IPS DF 19.7 (cell line): ENCODE measurements around the gene RRBP1.

Source experiments
- DNase-seq: peaks from one replicate; pipeline ENCODE4 v3.0.0-alpha.2; 2013; ENCODE audit warnings: low read depth, low spot score

Gene RRBP1

DNA sequence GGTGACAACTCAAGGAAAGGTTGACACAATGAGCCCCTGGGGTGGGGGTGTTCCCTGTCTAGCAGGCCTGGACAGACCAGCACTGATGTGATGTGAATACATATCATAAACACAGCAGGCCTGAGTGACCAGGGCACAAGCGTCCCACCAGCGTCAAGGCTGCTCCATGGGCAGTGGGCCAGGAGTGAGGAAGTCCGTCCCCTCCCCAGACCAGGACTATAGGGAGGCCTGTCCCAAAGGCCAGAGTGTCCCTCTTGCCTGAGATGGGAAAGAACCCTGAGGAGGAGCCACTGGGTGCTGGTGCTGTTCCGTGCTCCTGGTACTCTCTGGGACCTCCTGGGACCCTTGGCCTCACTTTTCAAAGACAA lies 44.6 kb downstream of the RRBP1 start:
- no peak for DNase-seq

DNA sequence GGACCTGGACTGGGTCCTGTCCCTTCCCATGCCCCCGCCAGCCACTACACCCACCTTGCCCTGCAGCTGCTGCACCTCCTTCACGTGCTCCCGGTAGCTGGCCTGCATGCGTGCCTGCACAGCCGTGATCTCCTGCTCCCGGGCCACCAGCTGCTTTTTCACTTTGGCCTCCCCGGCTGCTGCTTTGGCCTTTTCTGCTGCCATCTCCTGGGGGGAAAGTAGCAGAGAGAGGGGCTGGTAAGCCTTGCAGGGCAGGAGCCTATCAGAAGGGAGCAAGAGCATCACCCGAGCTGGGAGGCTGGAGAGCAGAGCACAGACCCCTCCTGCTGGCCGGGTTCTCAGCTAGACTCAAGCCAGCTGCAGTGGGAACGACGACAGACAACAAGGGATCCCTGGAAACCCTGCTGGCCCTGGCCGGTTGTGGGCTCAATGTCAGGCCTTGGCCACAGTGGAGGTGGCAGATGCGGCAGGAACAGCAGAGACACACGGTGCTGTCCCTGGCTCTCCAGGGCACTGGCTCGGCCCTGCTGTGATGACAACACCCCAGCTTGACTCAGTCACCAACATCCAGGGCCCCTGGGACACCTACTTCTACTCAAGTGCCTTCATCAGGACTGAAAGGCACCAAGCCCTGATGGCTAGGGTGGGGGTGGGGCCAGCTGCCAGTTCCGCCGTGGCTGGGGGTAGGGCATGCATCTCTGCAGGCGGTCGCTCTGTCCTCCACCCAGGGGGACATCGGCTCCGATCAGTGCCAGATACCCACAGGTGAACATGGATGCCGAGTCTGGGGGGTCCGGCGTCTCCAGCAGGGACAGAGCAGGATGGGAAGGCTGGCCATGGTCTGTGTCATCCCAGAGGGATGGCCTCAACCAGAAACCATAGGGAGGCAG lies 45.3 kb downstream of the RRBP1 start:
- DNase-seq = no peak

DNA sequence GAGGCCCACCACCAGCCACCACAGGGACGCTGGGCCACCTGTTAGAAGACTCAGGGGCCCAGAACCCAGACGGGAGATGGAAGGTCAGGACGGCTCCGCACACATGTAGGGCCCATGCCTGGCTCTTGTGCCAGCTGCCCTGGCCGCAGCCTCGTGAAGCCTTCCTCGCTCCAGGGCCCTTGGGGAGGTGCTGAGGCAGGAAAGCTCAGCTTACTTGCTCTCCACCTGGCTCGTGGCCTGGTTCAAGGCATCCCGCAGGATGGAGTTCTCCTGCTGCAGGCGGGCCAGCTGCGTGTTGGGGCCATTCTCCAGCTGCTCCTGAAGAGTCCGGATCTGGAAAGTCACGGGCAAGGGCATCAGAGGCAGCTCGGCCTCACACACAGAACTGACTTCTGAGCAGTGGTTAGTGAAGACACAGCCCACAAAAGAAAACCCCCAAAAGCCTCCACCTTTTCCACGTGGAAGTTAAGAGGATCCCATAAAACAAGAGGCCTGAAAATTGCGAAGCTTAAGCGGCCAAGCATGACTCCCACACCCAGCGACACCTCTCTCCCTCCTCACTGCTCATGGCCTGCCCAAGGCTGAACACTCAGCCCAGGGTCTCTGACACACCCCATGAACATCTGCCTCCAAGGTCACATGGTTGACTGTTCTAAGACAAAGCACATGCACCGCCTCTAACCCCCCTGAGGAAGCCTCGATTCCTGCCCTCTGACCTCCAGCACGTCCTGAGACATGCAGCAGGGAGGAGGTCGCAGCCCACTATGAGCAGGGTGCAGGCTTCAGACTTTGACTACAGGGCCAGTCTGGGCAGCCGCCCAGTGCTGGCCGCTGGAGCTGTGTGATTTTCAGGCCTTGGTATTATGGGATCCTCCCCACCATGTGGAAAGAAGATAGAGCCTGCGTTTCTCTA lies 46.5 kb downstream of the RRBP1 start:
- no peak for DNase-seq

DNA sequence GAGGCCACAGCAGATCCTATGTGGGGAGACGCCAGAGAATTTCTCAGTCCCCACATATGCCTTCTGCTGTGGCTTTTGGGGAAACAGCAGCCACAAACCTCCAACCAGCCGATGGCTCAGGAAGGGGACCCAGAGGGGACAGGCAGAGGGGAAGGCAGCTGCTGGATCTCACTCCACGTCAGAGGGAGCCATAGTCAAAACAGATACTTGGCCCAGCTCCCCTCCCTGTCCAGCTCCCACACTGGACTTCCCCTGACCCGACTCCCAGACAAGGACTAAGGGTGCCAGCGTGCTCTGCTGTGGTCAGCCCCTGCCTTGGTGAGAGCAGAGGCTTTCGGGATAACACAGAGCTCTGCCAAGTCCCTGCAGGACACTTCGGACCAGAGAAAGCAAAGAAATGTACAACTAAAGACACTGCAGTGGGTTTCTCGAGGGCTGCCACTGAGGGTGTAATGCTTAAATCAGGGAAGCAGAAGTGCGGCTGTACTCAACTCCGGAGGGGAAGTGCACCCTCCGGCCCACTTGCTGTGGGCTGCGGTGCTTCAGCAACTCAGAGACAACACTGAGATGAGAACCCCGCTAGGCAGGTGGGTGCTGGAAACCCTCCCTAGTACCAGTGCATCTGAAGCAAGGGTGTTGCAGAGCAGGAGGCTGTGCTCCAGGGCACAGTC lies 47.2 kb downstream of the RRBP1 start:
- no peak for DNase-seq

DNA sequence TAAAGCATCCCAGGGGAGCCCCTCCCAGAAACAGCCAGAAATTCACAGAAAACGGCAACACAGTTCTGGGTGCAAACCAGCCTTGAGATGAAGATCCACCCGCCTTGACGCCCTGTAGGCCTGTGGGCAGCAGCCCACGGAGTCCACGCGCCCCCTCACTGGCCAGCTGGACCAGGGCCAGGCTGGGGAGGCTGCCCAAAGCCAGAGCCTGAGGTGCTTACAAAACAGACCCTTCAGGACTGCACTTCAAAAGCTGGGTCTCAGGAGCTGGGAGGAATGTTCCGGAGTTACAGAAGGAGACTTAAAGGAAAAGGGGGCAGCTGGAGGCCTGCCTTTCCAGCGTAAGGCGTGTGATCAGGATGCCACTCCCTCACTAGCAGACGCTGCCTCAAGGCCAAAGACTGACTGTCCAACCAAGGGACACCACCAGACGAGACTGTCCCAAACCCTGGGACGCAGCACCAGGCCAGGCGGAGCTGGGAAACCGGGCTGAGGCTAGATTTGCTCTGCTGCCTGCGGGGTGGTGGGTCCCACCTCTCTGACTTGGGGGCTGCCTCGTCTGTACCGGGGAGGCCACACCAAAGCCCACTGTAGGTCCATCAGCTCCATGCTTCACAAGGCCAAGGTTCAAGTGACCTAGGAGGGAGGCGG lies 48.1 kb downstream of the RRBP1 start:
- DNase-seq = no peak

DNA sequence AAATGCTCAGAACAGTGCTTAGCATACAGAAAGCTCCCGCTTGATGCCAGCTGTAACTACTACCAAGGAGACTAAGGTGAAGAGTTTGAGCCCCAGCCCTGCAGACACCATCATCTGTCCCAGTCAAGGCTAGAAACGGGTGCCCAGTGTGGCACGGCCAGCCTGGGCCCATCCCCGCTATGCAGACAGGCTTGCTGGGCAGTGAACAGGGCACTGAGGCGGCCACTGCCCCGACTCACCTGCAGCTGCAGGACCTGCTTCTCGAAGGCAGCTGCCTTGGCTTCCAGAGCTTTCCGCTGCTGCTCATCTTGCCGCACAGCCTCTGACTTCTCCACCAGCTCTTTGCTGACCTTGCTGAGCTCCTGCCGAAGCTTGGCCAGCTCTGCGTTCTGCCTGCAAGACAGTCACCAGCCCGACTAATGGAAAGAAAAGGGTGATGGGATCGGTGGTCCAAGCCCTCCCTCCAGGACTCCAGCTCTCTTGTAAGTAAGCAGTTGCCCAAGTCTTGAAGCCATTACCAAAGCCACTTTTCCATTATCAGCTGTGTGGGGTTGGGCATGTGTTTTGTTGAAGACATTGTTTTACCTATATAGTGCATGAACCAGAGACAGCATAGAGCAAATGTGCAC lies 48.7 kb downstream of the RRBP1 start:
- no peak for DNase-seq

DNA sequence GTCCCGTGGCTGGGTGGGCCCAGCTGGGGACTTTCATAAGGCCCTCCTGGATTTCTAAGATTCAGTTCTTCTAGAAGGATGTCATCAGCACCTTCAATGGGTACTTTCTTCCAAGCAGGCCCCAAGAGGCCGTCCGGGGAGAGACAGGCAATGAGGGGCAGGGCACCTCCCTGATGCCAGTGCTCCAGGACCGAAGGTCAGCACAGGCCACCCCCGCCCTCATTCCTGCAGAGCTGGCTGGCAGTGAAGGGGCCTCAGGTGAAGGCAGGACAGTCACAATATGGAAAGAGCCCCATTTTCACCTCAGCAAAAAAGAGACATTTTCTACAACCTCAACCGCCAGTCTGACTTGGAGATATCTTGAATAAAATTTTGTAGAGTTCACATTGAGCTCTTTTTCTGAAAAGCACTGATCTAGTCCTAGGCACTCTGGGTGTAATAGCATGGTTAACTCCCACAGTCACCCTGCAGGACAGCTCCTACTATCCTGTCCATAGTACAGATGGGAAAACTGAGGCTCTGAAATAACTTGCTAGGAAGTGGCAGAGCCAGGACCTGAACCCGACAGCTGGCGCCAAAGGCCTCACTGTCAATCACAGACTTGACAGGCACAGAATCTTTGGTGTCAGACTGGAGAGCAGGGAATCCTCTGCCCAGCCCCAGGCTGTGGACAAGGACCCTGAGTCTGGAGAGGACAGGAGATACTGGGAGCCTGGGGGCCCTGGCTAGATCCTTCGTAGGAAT lies 50.3 kb downstream of the RRBP1 start:
- DNase-seq = no peak

DNA sequence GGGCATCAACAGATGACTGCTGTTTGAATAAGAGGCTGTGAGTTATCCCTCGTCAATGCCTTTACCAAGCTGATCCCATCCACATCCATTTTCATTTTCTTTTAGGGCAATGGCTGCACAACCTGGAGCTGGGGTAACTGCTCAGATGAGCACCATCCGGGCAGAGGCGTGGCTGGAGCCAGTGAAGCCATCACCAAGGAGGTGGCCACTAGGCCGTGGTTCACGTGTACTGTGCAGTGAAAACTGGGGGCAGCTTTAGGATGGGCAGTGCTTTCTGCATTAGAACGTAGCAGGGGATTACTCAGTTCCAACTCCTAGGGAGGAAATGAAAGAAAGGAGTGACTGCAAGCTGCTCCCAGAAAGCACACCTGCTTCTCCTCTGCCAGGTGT lies 51.2 kb downstream of the RRBP1 start:
- DNase-seq = no peak

DNA sequence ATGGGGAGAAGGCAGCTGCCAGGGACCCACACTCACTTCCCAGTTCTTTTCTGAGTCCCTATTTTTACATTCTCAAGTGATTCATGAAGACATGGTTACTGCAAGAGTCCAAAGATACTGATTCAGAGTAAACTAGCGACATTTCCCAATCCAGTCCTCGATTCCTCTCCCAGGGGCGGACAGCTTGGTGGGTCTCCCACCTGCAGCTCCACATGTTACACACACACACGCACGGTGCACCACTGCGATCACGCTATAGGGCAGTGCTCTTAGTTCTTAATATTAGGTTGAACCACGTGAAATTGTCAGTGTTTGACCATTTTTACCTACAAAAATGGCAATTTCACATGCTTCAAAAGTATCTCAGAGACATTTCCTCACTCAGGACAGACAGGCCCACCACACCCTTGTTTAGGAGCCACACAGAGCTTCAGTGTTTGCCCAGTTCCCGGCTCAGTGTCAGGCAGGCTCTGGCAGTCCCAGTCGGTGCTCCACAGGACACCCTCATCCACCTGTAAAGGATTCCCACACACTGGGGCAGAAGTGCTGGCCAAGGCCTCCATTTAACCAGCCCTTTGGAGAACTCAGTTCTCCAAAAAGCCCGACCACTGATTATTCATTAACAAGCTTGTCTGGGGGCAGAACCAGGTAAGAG lies 51.8 kb downstream of the RRBP1 start:
- DNase-seq = no peak

DNA sequence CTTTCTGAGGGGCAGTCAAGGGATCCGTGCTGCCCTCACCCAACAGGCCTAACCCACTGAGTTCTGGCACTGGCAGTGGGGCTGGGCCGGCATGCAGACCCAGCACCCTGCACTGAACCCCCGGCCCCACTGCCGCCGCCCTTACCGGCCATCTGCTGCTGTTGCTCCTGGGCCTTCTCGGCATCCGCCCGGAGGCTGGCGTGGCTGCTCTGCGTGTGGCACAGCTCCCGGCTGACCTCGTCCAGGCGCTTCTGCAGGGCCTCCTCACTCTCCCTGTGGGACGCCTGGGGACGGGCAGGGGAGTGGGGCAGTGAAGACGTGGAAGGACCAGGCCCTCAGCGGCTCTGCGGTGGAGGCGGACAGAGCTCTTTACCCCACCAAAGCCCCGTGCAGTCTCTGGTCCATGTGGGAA lies 52.4 kb downstream of the RRBP1 start:
- DNase-seq = no peak

DNA sequence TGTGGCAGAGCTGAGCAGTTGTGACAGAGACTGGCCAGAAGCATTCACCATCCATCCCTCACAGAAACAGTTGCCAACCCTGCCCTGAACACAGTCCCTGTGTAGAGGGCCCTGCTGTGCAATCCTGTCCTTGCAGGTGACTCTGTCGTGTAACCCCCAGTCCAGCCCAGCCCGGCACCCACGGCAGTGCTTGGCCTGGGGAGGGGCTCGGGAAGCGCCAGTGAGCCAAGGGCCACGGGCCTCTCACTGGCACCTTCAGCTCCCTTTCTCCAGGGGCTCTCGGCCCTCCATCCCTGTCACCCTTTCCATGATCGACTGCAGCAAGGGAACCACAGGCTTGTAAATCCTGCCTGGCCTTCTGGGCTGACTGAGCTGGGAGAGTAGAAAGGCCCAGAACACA lies 53.0 kb downstream of the RRBP1 start:
- no peak for DNase-seq

DNA sequence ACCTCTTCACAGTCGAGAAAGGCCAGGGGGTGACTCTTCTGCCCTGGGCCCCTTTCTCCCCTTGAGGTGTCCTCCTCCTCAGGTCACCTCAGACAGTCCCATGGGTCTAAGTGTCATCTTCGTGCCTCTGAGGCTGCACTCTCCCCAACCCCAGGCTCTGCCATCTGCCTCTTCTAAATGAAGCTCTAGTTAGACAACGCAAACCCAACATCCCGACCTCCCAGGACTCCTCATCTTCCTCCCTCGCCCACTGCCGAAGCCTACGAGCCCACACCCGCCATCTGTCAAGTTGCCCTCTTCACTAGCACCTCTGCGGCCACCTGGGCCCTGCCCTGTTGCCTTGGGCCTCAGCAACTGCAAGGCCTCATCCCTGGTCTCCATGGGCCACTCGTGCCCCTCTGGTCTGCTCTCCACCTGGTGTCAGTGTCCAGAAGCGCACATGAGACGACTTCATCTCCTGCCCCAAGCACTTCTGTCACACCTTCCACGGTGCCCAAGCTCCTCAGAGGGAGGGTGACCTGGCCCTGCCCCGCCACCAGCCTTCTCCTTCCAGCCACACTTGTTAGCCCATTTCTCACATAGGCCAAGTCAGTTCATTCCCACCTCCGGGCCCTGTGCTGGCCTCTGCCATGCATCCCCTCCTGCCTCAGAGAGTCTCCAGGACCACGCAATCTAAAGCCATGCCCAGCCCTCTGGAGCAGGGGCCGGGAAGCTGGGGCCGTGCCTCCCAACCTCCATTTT lies 53.8 kb downstream of the RRBP1 start:
- DNase-seq = no peak

DNA sequence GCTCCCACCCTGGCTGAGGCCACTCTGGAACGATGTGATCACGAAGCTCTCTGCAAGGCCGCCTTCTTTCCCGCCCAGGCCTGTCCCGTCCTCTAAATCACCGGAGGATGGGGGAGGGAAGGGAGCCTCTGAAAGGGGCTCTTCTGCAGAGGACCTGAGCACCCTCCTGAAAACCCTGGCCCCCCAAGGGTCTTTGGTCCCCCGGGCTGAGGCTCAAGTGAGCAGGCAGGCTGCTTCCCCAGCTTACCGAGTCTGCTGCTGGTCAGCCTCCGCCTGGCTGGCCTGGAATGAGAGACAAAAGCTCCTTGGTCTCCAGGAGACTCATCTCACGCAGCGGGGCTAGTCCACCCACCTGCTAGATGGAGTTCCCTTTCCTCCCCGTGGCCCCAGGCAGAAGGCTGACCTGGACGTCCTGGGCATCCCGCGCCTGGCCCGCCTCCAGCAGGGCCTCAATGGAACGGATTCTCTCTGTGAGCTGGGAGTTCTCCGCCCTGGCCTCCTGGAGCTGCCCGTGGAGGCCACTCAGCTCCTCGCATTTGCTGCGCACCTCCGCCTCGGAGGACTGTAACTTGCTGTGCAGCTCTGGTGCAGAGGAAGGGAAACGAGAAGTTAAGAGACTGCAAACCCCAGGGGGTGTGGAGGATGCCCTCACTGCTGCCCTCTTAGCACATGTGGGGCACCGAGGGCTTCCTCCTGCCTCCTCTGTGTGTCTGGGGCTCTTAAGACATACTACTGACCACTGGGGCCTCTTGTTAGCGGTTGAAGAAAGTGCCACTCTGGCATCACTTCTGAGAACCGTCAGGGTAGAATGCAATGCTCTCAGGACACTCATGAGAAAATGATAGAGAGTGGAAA lies 54.7 kb downstream of the RRBP1 start:
- no peak for DNase-seq

DNA sequence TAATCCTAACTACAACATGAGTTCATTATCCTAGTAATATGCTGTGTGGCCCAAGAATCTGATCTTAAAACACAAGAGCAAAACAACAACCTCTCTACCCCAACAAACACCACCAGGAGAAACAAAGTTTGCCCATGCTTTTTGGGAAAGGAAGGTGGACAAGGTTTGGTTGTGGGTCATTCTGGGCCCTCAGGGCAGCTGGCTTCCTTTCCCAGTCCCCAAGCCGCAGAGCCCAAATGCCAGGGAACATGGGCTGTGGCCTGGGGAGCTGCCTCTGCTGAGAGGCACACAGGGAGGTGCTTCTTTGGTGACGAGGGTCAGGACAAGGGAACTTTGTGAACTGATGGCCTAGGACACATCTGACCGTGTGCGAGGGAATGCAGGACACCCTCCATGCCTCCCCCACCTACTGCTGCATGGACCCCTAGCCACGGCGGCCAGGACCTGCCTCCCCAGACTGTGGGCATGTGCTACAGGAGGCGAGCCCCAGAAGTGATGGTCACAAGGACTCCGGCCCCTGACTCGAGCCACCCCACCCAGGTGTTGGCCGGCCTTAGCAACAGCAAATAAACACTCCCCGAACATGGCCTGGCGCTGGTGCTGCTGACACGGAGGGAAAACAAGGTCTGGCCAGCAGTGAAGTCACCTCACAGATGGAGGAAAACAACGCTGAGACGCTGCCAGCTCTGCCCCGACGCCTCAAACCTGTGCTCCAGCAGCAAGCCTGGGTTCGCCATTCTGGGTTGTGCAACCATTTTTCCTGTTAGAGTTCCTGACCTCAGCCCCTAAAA lies 55.6 kb downstream of the RRBP1 start:
- DNase-seq = no peak

DNA sequence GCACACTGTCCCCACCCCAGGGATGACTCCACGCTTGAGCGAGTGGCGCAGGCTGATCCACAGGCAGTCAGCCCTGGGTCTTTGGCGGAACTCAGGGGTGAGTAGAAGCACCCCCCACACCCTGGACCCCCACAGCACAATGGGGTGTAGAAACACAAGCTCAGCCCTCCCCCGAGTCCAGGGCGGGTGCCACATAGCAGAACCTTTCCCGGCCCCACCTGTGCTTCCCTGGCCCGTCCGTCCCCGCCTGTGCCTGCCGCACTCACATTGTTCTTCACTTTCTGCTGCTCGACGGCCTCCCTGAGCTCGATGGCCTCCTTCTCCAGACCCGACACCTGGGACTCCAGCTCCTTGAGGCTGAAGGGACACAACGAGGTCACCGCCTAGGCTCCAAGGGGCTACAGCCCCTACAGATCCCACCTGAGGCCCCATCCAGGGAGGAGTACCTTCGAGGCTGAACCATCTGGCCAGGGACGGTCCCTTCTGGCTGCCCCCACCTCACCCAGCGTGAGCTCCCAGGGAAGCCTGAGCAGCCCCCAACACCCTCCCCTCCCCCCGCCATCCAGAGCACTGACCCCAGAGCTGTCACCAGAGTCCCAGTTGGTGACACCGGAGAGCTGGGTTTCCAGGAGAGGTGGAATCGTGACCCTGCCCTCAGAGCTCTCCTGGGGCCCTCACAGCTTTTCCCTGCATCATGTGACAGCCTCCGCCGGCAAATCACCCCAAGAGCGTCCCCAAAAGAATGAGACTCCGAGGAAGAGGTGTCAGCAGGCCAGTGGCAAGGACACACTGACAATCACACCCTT lies 56.6 kb downstream of the RRBP1 start:
- DNase-seq = no peak

DNA sequence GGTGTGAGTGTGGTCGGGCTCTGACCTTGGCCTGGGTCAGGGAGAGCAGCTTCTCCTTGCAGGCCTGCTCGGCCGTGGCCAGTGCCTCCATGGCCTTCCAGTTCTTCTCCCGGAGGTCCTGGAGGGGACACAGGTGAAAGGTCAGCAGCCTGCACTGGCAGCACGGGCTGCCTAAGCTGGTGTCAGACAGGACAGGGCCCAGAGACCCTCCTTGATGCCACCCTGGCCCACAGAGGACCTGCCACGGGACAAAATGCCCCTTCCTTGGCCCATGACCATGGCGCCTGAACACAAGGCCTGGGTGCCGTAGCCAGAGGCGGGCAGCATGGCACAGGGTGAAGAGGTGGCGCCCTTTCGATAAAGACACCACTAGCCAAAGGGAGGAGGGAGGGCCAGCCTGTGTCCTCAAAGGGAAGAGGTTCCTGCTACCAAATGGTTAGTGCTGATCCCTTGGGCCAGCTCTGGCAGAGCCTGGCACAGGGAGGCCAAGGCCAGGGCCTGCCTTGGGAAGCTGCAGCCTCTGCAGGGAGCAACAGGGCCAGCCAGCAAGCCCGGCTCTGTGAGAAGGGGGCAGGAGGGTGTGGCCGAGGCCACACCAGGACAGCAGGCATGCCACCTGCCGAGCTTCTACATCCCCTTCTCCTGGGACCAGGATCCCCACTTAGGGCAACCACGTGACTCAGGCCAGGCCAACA lies 57.3 kb downstream of the RRBP1 start:
- DNase-seq = no peak
